ENCODE data around the gene MEG3.

- TF ChIP-seq POLR2A (IDR thresholded peaks at IDR 0.05) (no peak), CTCF (IDR thresholded peaks at IDR 0.05) (no peak)
Measured at GRCh38 chr14:100901391-100902183, 75.7 kb downstream of the MEG3 start.

Data from lower leg skin (tissue), 3 donors.